Measurements from ENCODE around the gene CNPY3. TPM values are rescaled to one million over a fixed set of nuclear protein-coding genes. Genes with fewer than 3 reads are reported as not detected.
"Not testable (repeated sequence)": the region's sequence is repeated elsewhere in the genome, so short reads cannot be mapped to it uniquely, and the experiment has no call there.

The CNPY3 gene
- polyA plus RNA-seq, 1 donor from 2014 or later: 26.4 TPM

DNA sequence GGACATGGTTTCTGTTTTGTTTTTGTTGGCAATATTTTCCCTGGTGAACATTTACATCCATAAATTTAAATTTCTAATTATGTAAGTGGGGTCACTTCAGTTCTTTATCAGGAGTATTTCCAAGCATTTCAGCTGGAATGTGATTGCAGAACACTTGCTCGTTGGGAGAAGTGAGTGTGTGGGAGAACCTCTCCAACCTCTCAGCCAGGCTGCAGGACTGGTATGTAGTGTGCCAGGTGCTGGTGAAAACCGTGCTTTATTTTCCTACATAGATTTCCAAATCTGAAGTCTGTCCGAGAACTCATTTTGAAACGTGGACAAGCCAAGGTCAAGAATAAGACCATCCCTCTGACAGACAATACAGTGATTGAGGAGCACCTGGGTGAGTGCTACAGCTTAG is 43.6 kb upstream of the CNPY3 start:
- no peaks in the 10 kb centered on the region for H3K9me2 ChIP-seq (ENCODE audit: insufficient read depth, low read length)
- H3K27me3 ChIP-seq (ENCODE audit: insufficient read depth, low read depth, low read length): no peaks in the 10 kb centered on the region
- no peak overlapping the region for H3K9ac ChIP-seq (ENCODE audit: low read length)
- no peak overlapping the region for H2AFZ ChIP-seq (ENCODE audit: low read depth, low read length)
- TF ChIP-seq EP300 (conservative IDR thresholded peaks at IDR 0.05; ENCODE audit: poor library complexity, severe bottlenecking): no peak
- no peak for TF ChIP-seq TAF1 (IDR thresholded peaks at IDR 0.05; ENCODE audit: low read depth)
- no peak for TF ChIP-seq EZH2 (IDR thresholded peaks at IDR 0.05; ENCODE audit: borderline replicate concordance, insufficient read depth, low read length, poor library complexity, severe bottlenecking)
- TF ChIP-seq, protein P1, sequence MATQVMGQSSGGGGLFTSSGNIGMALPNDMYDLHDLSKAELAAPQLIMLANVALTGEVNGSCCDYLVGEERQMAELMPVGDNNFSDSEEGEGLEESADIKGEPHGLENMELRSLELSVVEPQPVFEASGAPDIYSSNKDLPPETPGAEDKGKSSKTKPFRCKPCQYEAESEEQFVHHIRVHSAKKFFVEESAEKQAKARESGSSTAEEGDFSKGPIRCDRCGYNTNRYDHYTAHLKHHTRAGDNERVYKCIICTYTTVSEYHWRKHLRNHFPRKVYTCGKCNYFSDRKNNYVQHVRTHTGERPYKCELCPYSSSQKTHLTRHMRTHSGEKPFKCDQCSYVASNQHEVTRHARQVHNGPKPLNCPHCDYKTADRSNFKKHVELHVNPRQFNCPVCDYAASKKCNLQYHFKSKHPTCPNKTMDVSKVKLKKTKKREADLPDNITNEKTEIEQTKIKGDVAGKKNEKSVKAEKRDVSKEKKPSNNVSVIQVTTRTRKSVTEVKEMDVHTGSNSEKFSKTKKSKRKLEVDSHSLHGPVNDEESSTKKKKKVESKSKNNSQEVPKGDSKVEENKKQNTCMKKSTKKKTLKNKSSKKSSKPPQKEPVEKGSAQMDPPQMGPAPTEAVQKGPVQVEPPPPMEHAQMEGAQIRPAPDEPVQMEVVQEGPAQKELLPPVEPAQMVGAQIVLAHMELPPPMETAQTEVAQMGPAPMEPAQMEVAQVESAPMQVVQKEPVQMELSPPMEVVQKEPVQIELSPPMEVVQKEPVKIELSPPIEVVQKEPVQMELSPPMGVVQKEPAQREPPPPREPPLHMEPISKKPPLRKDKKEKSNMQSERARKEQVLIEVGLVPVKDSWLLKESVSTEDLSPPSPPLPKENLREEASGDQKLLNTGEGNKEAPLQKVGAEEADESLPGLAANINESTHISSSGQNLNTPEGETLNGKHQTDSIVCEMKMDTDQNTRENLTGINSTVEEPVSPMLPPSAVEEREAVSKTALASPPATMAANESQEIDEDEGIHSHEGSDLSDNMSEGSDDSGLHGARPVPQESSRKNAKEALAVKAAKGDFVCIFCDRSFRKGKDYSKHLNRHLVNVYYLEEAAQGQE (IDR thresholded peaks at IDR 0.05; ENCODE audit: borderline replicate concordance): no peak
- no peak for TF ChIP-seq CTCF (IDR thresholded peaks at IDR 0.05; ENCODE audit: poor library complexity, severe bottlenecking)
- TF ChIP-seq POLR2AphosphoS5 (IDR thresholded peaks at IDR 0.05): no peak
- no peak for TF ChIP-seq SMC3 (conservative IDR thresholded peaks at IDR 0.05; ENCODE audit: poor library complexity)
- no peak for TF ChIP-seq RAD21 (conservative IDR thresholded peaks at IDR 0.05)
- no peak for TF ChIP-seq MXI1 (conservative IDR thresholded peaks at IDR 0.05; ENCODE audit: poor library complexity, severe bottlenecking)
- H3K36me3 ChIP-seq (ENCODE audit: insufficient read depth, low read length): no peaks in the 10 kb centered on the region
- no peak overlapping the region for H3K4me3 ChIP-seq (ENCODE audit: low read length)
- no peak overlapping the region for H3K27ac ChIP-seq (ENCODE audit: low read length)
- H3F3A ChIP-seq (ENCODE audit: insufficient read depth, low read length, poor library complexity, severe bottlenecking): peaks cover 6% of the 10 kb centered on the region
- no peaks in the 10 kb centered on the region for H3K9me3 ChIP-seq (ENCODE audit: low read length)
- no peaks in the 10 kb centered on the region for H4K20me1 ChIP-seq (ENCODE audit: insufficient read depth)
- H3K4me2 ChIP-seq (ENCODE audit: low read length): no peak overlapping the region
- H3K79me2 ChIP-seq (replicated peaks; ENCODE audit: insufficient read depth, low read length): peaks cover 4% of the 10 kb centered on the region

GRCh38 chr6:42888201-42888600 is 41.1 kb upstream of the CNPY3 start:
- not testable (repeated sequence) for H3K9ac ChIP-seq (ENCODE audit: low read length); H3K27ac ChIP-seq (ENCODE audit: low read length); H3K36me3 ChIP-seq (ENCODE audit: insufficient read depth, low read length); H3K9me3 ChIP-seq (ENCODE audit: low read length); H3F3A ChIP-seq (ENCODE audit: insufficient read depth, low read length, poor library complexity, severe bottlenecking); H4K20me1 ChIP-seq (ENCODE audit: insufficient read depth); H3K79me2 ChIP-seq (replicated peaks; ENCODE audit: insufficient read depth, low read length); H3K4me2 ChIP-seq (ENCODE audit: low read length); H3K4me3 ChIP-seq (ENCODE audit: low read length); H3K9me2 ChIP-seq (ENCODE audit: insufficient read depth, low read length); H3K27me3 ChIP-seq (ENCODE audit: insufficient read depth, low read depth, low read length); H2AFZ ChIP-seq (ENCODE audit: low read depth, low read length)

DNA sequence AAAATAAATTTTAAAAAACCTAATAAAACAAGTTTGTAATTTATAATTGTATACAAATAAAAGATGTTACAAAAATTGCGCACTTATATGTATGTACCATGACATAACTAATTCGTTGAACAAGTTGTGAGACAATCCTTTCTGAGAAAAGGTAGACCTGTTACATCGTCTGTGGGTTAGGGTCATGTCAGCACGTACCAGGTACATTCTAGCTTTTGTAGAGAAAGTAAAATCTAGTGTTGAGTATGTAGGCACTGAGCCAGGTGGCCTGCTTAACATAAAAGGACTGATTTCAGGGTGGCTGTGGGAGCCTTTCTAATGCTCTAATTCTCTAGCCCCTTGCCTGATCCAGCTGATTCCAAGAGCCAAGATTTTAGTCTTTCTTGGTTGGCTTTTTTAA is 39.5 kb upstream of the CNPY3 start:
- TF ChIP-seq CTCF (IDR thresholded peaks at IDR 0.05; ENCODE audit: poor library complexity, severe bottlenecking): no peak
- TF ChIP-seq, protein P1 (IDR thresholded peaks at IDR 0.05; ENCODE audit: borderline replicate concordance): no peak
- TF ChIP-seq EZH2 (IDR thresholded peaks at IDR 0.05; ENCODE audit: borderline replicate concordance, insufficient read depth, low read length, poor library complexity, severe bottlenecking): no peak
- TF ChIP-seq POLR2AphosphoS5 (IDR thresholded peaks at IDR 0.05): no peak
- no peak for TF ChIP-seq MXI1 (conservative IDR thresholded peaks at IDR 0.05; ENCODE audit: poor library complexity, severe bottlenecking)
- TF ChIP-seq RAD21 (conservative IDR thresholded peaks at IDR 0.05): no peak
- no peak for TF ChIP-seq EP300 (conservative IDR thresholded peaks at IDR 0.05; ENCODE audit: poor library complexity, severe bottlenecking)
- no peak for TF ChIP-seq TAF1 (IDR thresholded peaks at IDR 0.05; ENCODE audit: low read depth)
- no peak for TF ChIP-seq SMC3 (conservative IDR thresholded peaks at IDR 0.05; ENCODE audit: poor library complexity)
- Histone ChIP-seq H3K27me3 (ENCODE audit: insufficient read depth, low read depth, low read length) (no peaks in the 10 kb centered on the region), H3K27ac (ENCODE audit: low read length) (peak overlapping the region; percentile 94), H3K9ac (ENCODE audit: low read length) (peak overlapping the region; percentile 97), H2AFZ (ENCODE audit: low read depth, low read length) (peak overlapping the region; percentile 97), H4K20me1 (ENCODE audit: insufficient read depth) (no peaks in the 10 kb centered on the region), H3K4me2 (ENCODE audit: low read length) (peak overlapping the region; percentile 98), H3K9me3 (ENCODE audit: low read length) (no peaks in the 10 kb centered on the region), H3F3A (ENCODE audit: insufficient read depth, low read length, poor library complexity, severe bottlenecking) (peaks cover 6% of the 10 kb centered on the region), H3K4me3 (ENCODE audit: low read length) (peak overlapping the region; percentile 93), H3K79me2 (replicated peaks; ENCODE audit: insufficient read depth, low read length) (no peaks in the 10 kb centered on the region), H3K36me3 (ENCODE audit: insufficient read depth, low read length) (no peaks in the 10 kb centered on the region), H3K9me2 (ENCODE audit: insufficient read depth, low read length) (no peaks in the 10 kb centered on the region)
